H9 (cell line): ENCODE results near the gene FARS2. TPM values are rescaled to one million over a fixed set of nuclear protein-coding genes. Genes with fewer than 3 reads are reported as not detected.

Experiments used
- DNase-seq: peaks from one replicate; pipeline ENCODE4 v3.0.0-alpha.2; 2017
- H2AFZ ChIP-seq: one replicate; pipeline ENCODE4 v1.6.1; 2013; ENCODE audit warnings: mild to moderate bottlenecking, low read length, control low read depth, moderate library complexity
- H2AK5ac ChIP-seq: 2 replicates; pipeline ENCODE4 v1.6.1; 2013; ENCODE audit warnings: low read length, control low read depth, mixed read lengths; ENCODE audit not compliant: insufficient read length
- H2BK120ac ChIP-seq: one replicate; pipeline ENCODE4 v1.6.1; 2013; ENCODE audit warnings: low read depth, mild to moderate bottlenecking, low read length, control low read depth, inconsistent platforms; ENCODE audit not compliant: poor library complexity, severe bottlenecking
- H2BK12ac ChIP-seq: 2 replicates; pipeline ENCODE4 v1.6.1; 2013; ENCODE audit warnings: low read length, control low read depth, mixed read lengths, low read depth; ENCODE audit not compliant: insufficient read length
- H2BK15ac ChIP-seq: 2 replicates; pipeline ENCODE4 v1.6.1; 2013; ENCODE audit warnings: low read depth, low read length, control low read depth
- H2BK20ac ChIP-seq: one replicate; pipeline ENCODE4 v1.6.1; 2013; ENCODE audit warnings: low read depth, mild to moderate bottlenecking, low read length, control low read depth, inconsistent platforms; ENCODE audit not compliant: poor library complexity, severe bottlenecking
- H2BK5ac ChIP-seq: 2 replicates; pipeline ENCODE4 v1.6.1; 2013; ENCODE audit warnings: low read length, control low read depth, mixed read lengths; ENCODE audit not compliant: insufficient read length
- H3K14ac ChIP-seq: 2 replicates; pipeline ENCODE4 v1.6.1; 2013; ENCODE audit warnings: low read length, control low read depth; ENCODE audit not compliant: insufficient read depth
- H3K18ac ChIP-seq: 2 replicates; pipeline ENCODE4 v1.6.1; 2013; ENCODE audit warnings: low read depth, mild to moderate bottlenecking, mixed read lengths, low read length, control low read depth; ENCODE audit not compliant: insufficient read length
- H3K23ac ChIP-seq: 2 replicates; pipeline ENCODE4 v1.6.1; 2013; ENCODE audit warnings: low read length, control low read depth, mixed read lengths, low read depth; ENCODE audit not compliant: insufficient read length
- H3K23me2 ChIP-seq: 2 replicates; pipeline ENCODE4 v1.6.1; 2013; ENCODE audit warnings: low read depth, mild to moderate bottlenecking, mixed read lengths, low read length, control low read depth; ENCODE audit not compliant: insufficient read length, poor library complexity, severe bottlenecking
- H3K27ac ChIP-seq: 2 replicates; pipeline ENCODE4 v1.5.1; 2013; ENCODE audit warnings: low read length, control low read depth, mixed read lengths, low read depth; ENCODE audit not compliant: insufficient read length
- H3K27me3 ChIP-seq: 2 replicates; pipeline ENCODE4 v1.6.1; 2013; ENCODE audit warnings: low read length, control low read depth, inconsistent platforms; ENCODE audit not compliant: insufficient read depth
- H3K4ac ChIP-seq: 2 replicates; pipeline ENCODE4 v1.6.1; 2013; ENCODE audit warnings: low read depth, mild to moderate bottlenecking, control low read depth, inconsistent platforms, low read length, moderate library complexity
- H3K4me1 ChIP-seq: 2 replicates; pipeline ENCODE4 v1.6.1; 2013; ENCODE audit warnings: low read length, control low read depth, inconsistent platforms; ENCODE audit not compliant: insufficient read depth
- H3K4me2 ChIP-seq: 2 replicates; pipeline ENCODE4 v1.6.1; 2013; ENCODE audit warnings: low read length, control low read depth, mixed read lengths; ENCODE audit not compliant: insufficient read length, insufficient read depth
- H3K56ac ChIP-seq: 2 replicates; pipeline ENCODE4 v1.6.1; 2013; ENCODE audit warnings: low read depth, mild to moderate bottlenecking, mixed read lengths, low read length, control low read depth; ENCODE audit not compliant: insufficient read length
- H3K79me1 ChIP-seq: 2 replicates; pipeline ENCODE4 v1.6.1; 2013; ENCODE audit warnings: low read depth, mild to moderate bottlenecking, moderate library complexity, low read length, control low read depth, inconsistent platforms; ENCODE audit not compliant: insufficient read depth, poor library complexity, severe bottlenecking
- H3K79me2 ChIP-seq: 2 replicates; pipeline ENCODE4 v1.6.1; 2013; ENCODE audit warnings: low read length, control low read depth, inconsistent platforms; ENCODE audit not compliant: insufficient read depth
- H3K9ac ChIP-seq: 2 replicates; pipeline ENCODE4 v1.6.1; 2013; ENCODE audit warnings: low read length, control low read depth, mixed read lengths; ENCODE audit not compliant: insufficient read length; ENCODE audit errors: extremely low read depth
- H3K9me3 ChIP-seq: one replicate; pipeline ENCODE4 v1.6.1; 2013; ENCODE audit warnings: low read depth, low read length, inconsistent platforms; ENCODE audit not compliant: control insufficient read depth
- H3T11ph ChIP-seq: one replicate; pipeline ENCODE4 v1.6.1; 2013; ENCODE audit warnings: mild to moderate bottlenecking, low read length, control low read depth, inconsistent platforms
- H4K20me1 ChIP-seq: one replicate; pipeline ENCODE4 v1.6.1; 2013; ENCODE audit not compliant: control insufficient read depth, insufficient read length, insufficient read depth
- H4K5ac ChIP-seq: 2 replicates; pipeline ENCODE4 v1.6.1; 2013; ENCODE audit warnings: low read depth, mild to moderate bottlenecking, mixed read lengths, low read length, control low read depth; ENCODE audit not compliant: insufficient read length
- H4K8ac ChIP-seq: replicated peaks from 2 replicates; pipeline ENCODE4 v1.6.1; 2013; ENCODE audit warnings: low read length, control low read depth, mixed read lengths, low read depth; ENCODE audit not compliant: insufficient read length
- H4K91ac ChIP-seq: 2 replicates; pipeline ENCODE4 v1.6.1; 2013; ENCODE audit warnings: low read depth, mild to moderate bottlenecking, moderate library complexity, mixed read lengths, low read length, control low read depth; ENCODE audit not compliant: insufficient read length
- H3K27ac Mint-ChIP-seq, 3 experiments: 2 replicates in 2 of 3; 3 replicates in 1 of 3; pipeline ENCODE4 v1.8.0; 2020 to 2021; ENCODE audit warnings: mixed read lengths in 3 of 3, mild to moderate bottlenecking in 1 of 3, moderate library complexity in 1 of 3
- H3K27me3 Mint-ChIP-seq: 2 replicates; pipeline ENCODE4 v1.8.0; 2021; ENCODE audit warnings: low read depth, mild to moderate bottlenecking, moderate library complexity, mixed read lengths
- H3K36me3 Mint-ChIP-seq, 3 experiments: 2 replicates in 2 of 3; 3 replicates in 1 of 3; pipeline ENCODE4 v1.8.0; 2020 to 2021; ENCODE audit warnings: low read depth in 3 of 3, mixed read lengths in 3 of 3; ENCODE audit not compliant: insufficient read depth in 1 of 3
- H3K4me1 Mint-ChIP-seq, 2 experiments: 2 replicates each; pipeline ENCODE4 v1.8.0; 2020; ENCODE audit warnings: mixed read lengths in 2 of 2
- H3K4me3 Mint-ChIP-seq, 2 experiments: 2 replicates in 1 of 2; 3 replicates in 1 of 2; pipeline ENCODE4 v1.8.0; 2020 to 2021; ENCODE audit warnings: mild to moderate bottlenecking in 2 of 2, mixed read lengths in 2 of 2, moderate library complexity in 1 of 2
- H3K9me3 Mint-ChIP-seq, 2 experiments: 2 replicates in 1 of 2; 3 replicates in 1 of 2; pipeline ENCODE4 v1.8.0; 2020; ENCODE audit warnings: mild to moderate bottlenecking in 2 of 2, mixed read lengths in 2 of 2, moderate library complexity in 1 of 2
- CTCF ChIP-seq: fragments of 200-600 bp; sonication (generic); conservative IDR thresholded peaks from 3 replicates; pipeline ENCODE4 v1.8.0; 2021; ENCODE audit warnings: antibody characterized with exemption, mild to moderate bottlenecking
- WGBS: extraction: QIAGEN DNeasy Blood & Tissue Kit; methylation state at CpG from one replicate; pipeline ENCODE4 v1.1.7; 2013; ENCODE audit warnings: missing lambda C conversion rate, low lambda C conversion rate, mixed read lengths; ENCODE audit not compliant: insufficient read length; ENCODE audit errors: extremely low coverage; 5-methylcytosine and 5-hydroxymethylcytosine counted together
- total RNA-seq: library from RNA; stranded (reverse); gene quantifications from 2 replicates; pipeline ENCODE4 v1.2.1, GENCODE V29; 2021

Gene FARS2
- total RNA-seq, 1 experiment from 2014 or later: 8.5 TPM

- Histone ChIP-seq H3K14ac (no peak overlapping the region), H3K4me2 (no peak overlapping the region), H3K27ac (no peak overlapping the region), H3K79me1 (no peaks in the 10 kb centered on the region), H3K9ac (no peak overlapping the region), H2BK120ac (no peak overlapping the region), H3K79me2 (no peaks in the 10 kb centered on the region), H4K8ac (no peak overlapping the region), H2AK5ac (no peak overlapping the region), H2AFZ (no peak overlapping the region), H3K23ac (no peak overlapping the region), H3K18ac (no peak overlapping the region), H2BK20ac (no peak overlapping the region), H3K56ac (no peak overlapping the region), H3K4ac (no peak overlapping the region), H2BK15ac (no peak overlapping the region), H4K20me1 (no peaks in the 10 kb centered on the region), H3K9me3 (no peaks in the 10 kb centered on the region), H2BK12ac (no peak overlapping the region), H3K4me1 (peaks cover 4% of the 10 kb centered on the region; the same call in 1 of the 2 replicates), H4K91ac (no peak overlapping the region), H2BK5ac (no peak overlapping the region), H3K23me2 (no peaks in the 10 kb centered on the region), H3T11ph (no peak overlapping the region), H3K27me3 (no peaks in the 10 kb centered on the region), H4K5ac (no peak overlapping the region)
- H3K4me1 Mint-ChIP-seq: peaks cover 10 to 15% of the 10 kb centered on the region in 2 experiments
- no peak for DNase-seq
- WGBS: no CpG with 5 or more reads among the region's 5 CpGs
- no peak overlapping the region for H3K4me3 Mint-ChIP-seq
- H3K9me3 Mint-ChIP-seq: no peaks in the 10 kb centered on the region
- TF ChIP-seq CTCF: no peak
- no peaks in the 10 kb centered on the region for H3K36me3 Mint-ChIP-seq
- no peaks in the 10 kb centered on the region for H3K27me3 Mint-ChIP-seq
- no peak overlapping the region for H3K27ac Mint-ChIP-seq
These were observed 192.2 kb downstream of the FARS2 start for GRCh38 chr6:5453546-5453945.
